Measurements from ENCODE around the gene MELK.
A peak's percentile ranks its signal among the peaks of the same experiment; 100 is the strongest.
"Not testable (repeated sequence)": the region's sequence is repeated elsewhere in the genome, so short reads cannot be mapped to it uniquely, and the experiment has no call there.

The MELK gene

DNA sequence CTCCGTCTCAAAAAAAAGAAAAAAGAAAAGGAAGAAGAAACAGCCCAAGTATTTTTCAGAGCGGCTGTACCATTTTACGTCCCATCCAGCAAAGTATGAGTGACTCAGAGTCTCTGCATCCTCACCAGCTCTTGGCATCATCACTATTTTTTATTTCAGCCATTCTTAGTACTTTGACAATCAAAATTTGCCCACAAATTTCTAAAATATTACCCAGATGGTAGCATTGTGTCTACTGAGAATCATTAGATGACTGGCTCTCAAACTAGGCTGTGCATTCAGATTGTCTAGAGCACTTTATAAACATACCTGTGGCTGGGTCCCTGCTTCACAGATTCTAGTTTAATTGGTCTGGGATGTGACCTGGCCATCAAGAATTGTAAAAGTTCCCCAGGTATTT lies 21.6 kb upstream of the MELK start:
- no peak for TF ChIP-seq CTCF (IDR thresholded peaks at IDR 0.05)

GRCh38 chr9:36551910-36552309 lies 20.8 kb upstream of the MELK start:
- Histone ChIP-seq H3K4me3 (no peak overlapping the region), H3K4me1 (peaks cover 0 to 5% (median 0%) of the 10 kb centered on the region in 4 donors), H3K27me3 (no peaks in the 10 kb centered on the region), H3K27ac (no peak overlapping the region), H3K9me3 (no peaks in the 10 kb centered on the region), H3K36me3 (no peaks in the 10 kb centered on the region)
- TF ChIP-seq CTCF (IDR thresholded peaks at IDR 0.05): no peak
- intact Hi-C loops (cut with DNase I; ENCODE audit: low total_unique reads): no loop called here
- no peak for DNase-seq

More for the DNA sequence above, 21.6 kb upstream of the MELK start:
- intact Hi-C loops (cut with DNase I; ENCODE audit: low total_unique reads): no loop called here
- no peaks in the 10 kb centered on the region for H3K27me3 ChIP-seq
- no peak overlapping the region for H3K4me3 ChIP-seq
- H3K9me3 ChIP-seq: no peaks in the 10 kb centered on the region
- no peaks in the 10 kb centered on the region for H3K36me3 ChIP-seq
- no peak overlapping the region for H3K27ac ChIP-seq
- no peak for DNase-seq
- peaks cover 0 to 5% (median 0%) of the 10 kb centered on the region in 4 donors for H3K4me1 ChIP-seq

DNA sequence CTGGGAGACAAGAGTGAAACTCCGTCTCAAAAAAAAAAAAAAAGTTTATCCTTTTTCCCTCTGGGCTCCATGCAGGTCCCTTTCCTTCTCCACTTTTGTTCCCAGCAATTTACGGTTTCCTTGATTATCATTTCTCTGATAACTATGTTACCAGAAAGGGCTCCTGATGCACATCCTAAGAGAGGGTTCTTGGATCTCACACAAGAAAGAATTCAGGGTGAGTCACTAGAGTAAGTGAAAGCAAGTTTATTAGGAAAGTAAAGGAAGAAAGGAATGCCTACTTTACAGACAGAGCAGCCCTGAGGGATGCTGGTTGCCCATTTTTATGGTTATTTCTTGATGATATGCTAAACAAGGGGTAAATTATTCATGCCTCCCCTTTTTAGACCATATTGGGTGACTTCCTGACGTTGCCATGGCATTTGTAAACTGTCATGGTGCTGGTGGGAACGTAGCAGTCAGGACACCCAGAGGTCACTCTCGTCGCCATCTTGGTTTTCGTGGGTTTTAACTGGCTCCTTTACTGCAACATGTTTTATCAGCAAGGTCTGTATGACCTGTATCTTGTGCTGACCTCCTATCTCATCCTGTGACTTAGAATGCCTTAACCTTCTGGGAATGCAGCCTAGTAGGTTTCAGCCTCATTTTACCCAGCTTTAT lies 13.5 kb upstream of the MELK start:
- Histone ChIP-seq H3K27ac (no peak overlapping the region), H3K27me3 (peaks cover 0 to 2% of the 10 kb centered on the region in 2 donors), H3K4me3 (no peak overlapping the region), H3K9me3 (no peaks in the 10 kb centered on the region), H3K4me1 (no peaks in the 10 kb centered on the region), H3K36me3 (no peaks in the 10 kb centered on the region)
- intact Hi-C loops (cut with DNase I; ENCODE audit: low total_unique reads): no loop called here
- no peak for TF ChIP-seq CTCF (IDR thresholded peaks at IDR 0.05)
- no peak for DNase-seq

DNA sequence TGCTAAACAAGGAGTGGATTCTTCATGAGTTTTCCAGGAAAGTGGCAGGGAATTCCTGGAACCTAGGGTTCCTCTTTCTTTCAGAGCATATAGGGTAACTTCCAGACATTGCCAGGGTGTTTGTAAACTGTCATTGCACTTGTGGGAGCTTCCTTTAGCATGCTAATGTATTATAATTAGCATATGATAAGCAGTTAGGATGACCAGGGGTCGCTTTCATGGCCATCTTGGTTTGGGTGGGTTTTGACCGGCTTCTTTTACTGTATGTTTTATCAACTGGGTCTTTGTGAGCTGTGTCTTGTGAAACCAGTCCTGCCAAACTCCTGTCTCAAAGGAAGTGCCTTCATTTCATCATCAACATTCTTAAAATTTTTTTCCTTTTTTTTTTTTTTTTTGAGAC lies 11.9 kb upstream of the MELK start:
- intact Hi-C loops (cut with DNase I; ENCODE audit: low total_unique reads): loop anchor here (10.0 kb wide), 1 partner anchor 76 kb away; no protein-coding TSS in a partner anchor
- DNase-seq: no peak
- Histone ChIP-seq H3K27ac (no peak overlapping the region), H3K4me3 (no peak overlapping the region), H3K9me3 (no peaks in the 10 kb centered on the region), H3K36me3 (no peaks in the 10 kb centered on the region), H3K4me1 (no peaks in the 10 kb centered on the region), H3K27me3 (peaks cover 0 to 2% of the 10 kb centered on the region in 2 donors)
- TF ChIP-seq CTCF (IDR thresholded peaks at IDR 0.05): no peak

DNA sequence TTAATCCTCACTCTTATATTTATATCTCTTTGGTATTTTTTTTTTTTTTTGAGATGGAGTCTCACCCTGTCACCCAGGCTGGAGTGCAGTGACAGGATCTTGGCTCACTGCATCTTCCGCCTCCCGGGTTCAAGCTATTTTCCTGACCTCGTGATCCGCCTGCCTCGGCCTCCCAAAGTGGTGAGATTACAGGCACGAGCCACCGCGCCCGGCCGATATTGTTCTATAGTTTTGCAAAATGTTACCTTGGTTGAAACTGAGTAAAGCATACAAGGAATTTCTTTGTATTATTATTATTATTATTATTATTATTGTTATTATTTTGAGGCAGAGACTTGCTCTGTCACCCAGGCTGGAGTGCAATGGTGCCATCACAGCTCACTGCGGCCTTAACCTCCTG lies 9.9 kb upstream of the MELK start:
- H3K4me3 ChIP-seq, H3K36me3 ChIP-seq, H3K9me3 ChIP-seq, DNase-seq, H3K27ac ChIP-seq, H3K27me3 ChIP-seq: not testable (repeated sequence)
- intact Hi-C loops (cut with DNase I; ENCODE audit: low total_unique reads): loop anchor here (10.0 kb wide), 1 partner anchor 78 kb away; no protein-coding TSS in a partner anchor
- H3K4me1 ChIP-seq: peaks cover 0 to 16% (median 9%) of the 10 kb centered on the region in 4 donors

- Histone ChIP-seq H3K4me1 (peaks cover 0 to 16% (median 9%) of the 10 kb centered on the region in 4 donors), H3K27me3 (no peaks in the 10 kb centered on the region), H3K4me3 (no peak overlapping the region), H3K9me3 (no peaks in the 10 kb centered on the region), H3K27ac (peak overlapping the region; percentile 83 to 90), H3K36me3 (no peaks in the 10 kb centered on the region)
- TF ChIP-seq CTCF (IDR thresholded peaks at IDR 0.05): no peak
- DNase-seq: peak; percentile 66 to 92
- intact Hi-C loops (cut with DNase I; ENCODE audit: low total_unique reads): loop anchor here (10.0 kb wide), 1 partner anchor 82 kb away; no protein-coding TSS in a partner anchor
Measured at GRCh38 chr9:36566813-36567221, 5.9 kb upstream of the MELK start.

GRCh38 chr9:36568681-36569080 lies 4.0 kb upstream of the MELK start:
- H3K27ac ChIP-seq, H3K9me3 ChIP-seq, H3K27me3 ChIP-seq, H3K4me3 ChIP-seq, H3K36me3 ChIP-seq, DNase-seq: not testable (repeated sequence)
- H3K4me1 ChIP-seq: peaks cover 0 to 25% (median 16%) of the 10 kb centered on the region in 4 donors
- intact Hi-C loops (cut with DNase I; ENCODE audit: low total_unique reads): loop anchor here (10.0 kb wide), 1 partner anchor 84 kb away; no protein-coding TSS in a partner anchor

Data from tibial artery (tissue), 4 donors.